Kidney epithelial cell (primary cell): ENCODE measurements around the gene G3BP1. TPM values are rescaled to one million over a fixed set of nuclear protein-coding genes. Genes with fewer than 3 reads are reported as not detected.

Experiments used
- DNase-seq: peaks from one replicate; pipeline ENCODE4 v3.0.0-alpha.2; 2010; ENCODE audit warnings: low read depth
- H3K27me3 ChIP-seq: 2 replicates; pipeline ENCODE4 v1.6.0; 2011; ENCODE audit warnings: low read length; ENCODE audit not compliant: control insufficient read depth, insufficient read depth
- H3K36me3 ChIP-seq: 2 replicates; pipeline ENCODE4 v1.5.1; 2011; ENCODE audit warnings: low read length; ENCODE audit not compliant: control insufficient read depth, insufficient read depth
- H3K4me3 ChIP-seq: 2 replicates; pipeline ENCODE4 v1.5.1; 2011; ENCODE audit warnings: low read depth, mild to moderate bottlenecking, control low read depth, low read length
- CTCF ChIP-seq: IDR thresholded peaks from 2 replicates; pipeline ENCODE4 v1.5.1; 2011; ENCODE audit warnings: mild to moderate bottlenecking, moderate library complexity, low read length, control low read depth, inconsistent platforms; ENCODE audit not compliant: insufficient read depth, poor library complexity, severe bottlenecking
- total RNA-seq: library from RNA; depleted of rRNA; stranded (reverse); fragments of >200 nt; gene quantifications from 2 replicates; pipeline ENCODE4 v1.2.3, GENCODE V29; 2015

The G3BP1 gene
- total RNA-seq, 1 donor from 2014 or later = 154 TPM

GRCh38 chr5:151745071-151745705, 26.6 kb upstream of the G3BP1 start:
- TF ChIP-seq CTCF = no peak
- Histone ChIP-seq H3K36me3 (no peaks in the 10 kb centered on the region), H3K4me3 (no peak overlapping the region), H3K27me3 (no peaks in the 10 kb centered on the region)
- DNase-seq = peak; percentile 89

GRCh38 chr5:151750121-151750520, 21.6 kb upstream of the G3BP1 start:
- H3K27me3 ChIP-seq = no peaks in the 10 kb centered on the region
- no peaks in the 10 kb centered on the region for H3K36me3 ChIP-seq
- DNase-seq = no peak
- TF ChIP-seq CTCF = no peak
- no peak overlapping the region for H3K4me3 ChIP-seq

GRCh38 chr5:151751091-151751490, 20.7 kb upstream of the G3BP1 start:
- no peak for DNase-seq
- H3K36me3 ChIP-seq = no peaks in the 10 kb centered on the region
- H3K27me3 ChIP-seq = no peaks in the 10 kb centered on the region
- TF ChIP-seq CTCF = no peak
- H3K4me3 ChIP-seq = no peak overlapping the region

GRCh38 chr5:151751593-151751992, 20.2 kb upstream of the G3BP1 start:
- TF ChIP-seq CTCF = no peak

GRCh38 chr5:151755383-151755782, 16.4 kb upstream of the G3BP1 start:
- Histone ChIP-seq H3K36me3 (no peaks in the 10 kb centered on the region), H3K27me3 (no peaks in the 10 kb centered on the region), H3K4me3 (no peak overlapping the region)
- no peak for DNase-seq
- TF ChIP-seq CTCF = no peak

More at GRCh38 chr5:151751593-151751992, 20.2 kb upstream of the G3BP1 start:
- no peak overlapping the region for H3K4me3 ChIP-seq
- no peaks in the 10 kb centered on the region for H3K36me3 ChIP-seq
- H3K27me3 ChIP-seq = no peaks in the 10 kb centered on the region
- DNase-seq = no peak
